Heart right ventricle (tissue), 16 donors: ENCODE measurements around the gene CCDC87. TPM values are rescaled to one million over a fixed set of nuclear protein-coding genes. Genes with fewer than 3 reads are reported as not detected.

Experiments used
- ATAC-seq, 8 donors: fragments of 200-7000 bp; cut with Tn5 transposase; one replicate each; pipeline ENCODE4 v1.9.1; 2020; ENCODE audit warnings: mild to moderate bottlenecking in 8 of 8, moderate library complexity in 8 of 8, moderate number of reproducible peaks in 1 of 8
- DNase-seq, 2 donors: peaks; one replicate each; pipeline ENCODE4 v3.0.0-alpha.2; 2020
- H3K27ac ChIP-seq, 10 donors: fragments of 200-600 bp; sonication (generic) in 2 of 10; one replicate each; pipeline versions ENCODE4 v1.5.0 to v1.8.0; 2020 to 2022; ENCODE audit warnings: mild to moderate bottlenecking in 3 of 10
- H3K27me3 ChIP-seq, 7 donors: fragments of 200-600 bp; one replicate each; pipeline ENCODE4 v1.8.0; 2021 to 2022; ENCODE audit warnings: mild to moderate bottlenecking in 2 of 7
- H3K36me3 ChIP-seq, 9 donors: fragments of 200-600 bp; sonication (generic) in 1 of 9; one replicate each; pipeline versions ENCODE4 v1.5.0 to v1.8.0; 2020 to 2022; ENCODE audit warnings: mild to moderate bottlenecking in 2 of 9
- H3K4me1 ChIP-seq, 9 donors: fragments of 200-600 bp; sonication (generic) in 1 of 9; one replicate each; pipeline versions ENCODE4 v1.5.0 to v1.8.0; 2020 to 2022; ENCODE audit warnings: mild to moderate bottlenecking in 4 of 9
- H3K4me3 ChIP-seq, 10 donors: fragments of 200-600 bp; sonication (generic) in 2 of 10; one replicate each; pipeline versions ENCODE4 v1.5.0 to v1.8.0; 2020 to 2022; ENCODE audit warnings: mild to moderate bottlenecking in 7 of 10, moderate library complexity in 2 of 10
- H3K9me3 ChIP-seq, 11 donors: fragments of 200-600 bp in 10 of 11; sonication (generic) in 2 of 11; one replicate each; pipeline versions ENCODE4 v1.5.0 to v1.8.0; 2013 to 2022; ENCODE audit warnings: mild to moderate bottlenecking in 2 of 11, control low read depth in 1 of 11, moderate library complexity in 1 of 11
- CTCF ChIP-seq, 9 donors: fragments of 200-600 bp; sonication (generic) in 2 of 9; IDR thresholded peaks; one replicate each; pipeline versions ENCODE4 v1.5.0 to v1.8.0; 2021 to 2022; ENCODE audit warnings: antibody characterized with exemption in 9 of 9, mild to moderate bottlenecking in 5 of 9, moderate library complexity in 1 of 9
- WGBS, 2 donors: extraction: QIAGEN DNeasy Blood & Tissue Kit; methylation state at CpG; one replicate each; pipeline ENCODE4 v1.1.7; 2013; ENCODE audit warnings: inconsistent platforms in 1 of 2; 5-methylcytosine and 5-hydroxymethylcytosine counted together
- intact Hi-C, 10 donors: fragments of 100-400 bp; cut with DNase I; formaldehyde crosslinking; loops; one replicate each; pipeline versions ENCODE4 v1.11.1 to v1.14.2; 2022
- polyA plus RNA-seq, 2 donors: library from polyadenylated mRNA; stranded (reverse); fragments of 200-250 nt; gene quantifications; one replicate each; pipeline ENCODE4 v1.2.3, GENCODE V29; 2013
- total RNA-seq, 10 donors: library from RNA; stranded (reverse); fragmentation: NEBNext Ultra II Directional in 3 of 10; extraction: Animal tissue kit (Norgen Biotek cat#: 25700) in 3 of 10; gene quantifications; one replicate each; pipeline versions ENCODE4 v1.2.1 to v1.2.4, GENCODE V29; 2021 to 2023
- donor health status: Arrhythmogenic right ventricular cardiomyopathy.
- donor health status: ischemic (EF 13 %, LVEDD 7.1; RV severe dilation, severe dysfunction).
- donor health status: healthy with polysubstance abuse.
- donor health status: DM: no; HTN: yes; CAD: no.
- donor health status: DM: no; HTN: no; CAD: no.
- donor health status: ischemic (EF 25% LVEDD 6.9; RV normal size, moderate dysfunction).
- donor health status: ischemic (EF 25% LVEDD 5.7; RV mildly dilated, moderate dysfunction).
- donor health status: healthy.
- donor health status: DM: yes; HTN: yes; CAD: no.
- donor health status: Ischemic cardiomyopathy.
- donor health status: ischemic (EF 35%, LVEDD 5.7; RV mildly dilated, moderate dysfunction).
- donor health status: nonischemic (EF 11% LVEDD 7.7; RV severe dilation, severe dysfunction).
- donor health status: DM: yes; HTN: yes; CAD: no.
- donor health status: PGD.
- donor health status: ischemic (EF 29% LVEDD 5.4; RV normal size, mild dysfunction).
- donor health status: nonischemic (EF 23%, LVEDD 6.1; RV moderate dilation, normal function).

The CCDC87 gene
- total and polyA plus RNA-seq, 12 donors = 0.14 to 0.66 (median 0.33) TPM

GRCh38 chr11:66568124-66568916, 24.5 kb downstream of the CCDC87 start, which contains the start of gene CTSF:
CTSF (minus strand) TSS chr11:66568606; CDS start chr11:66568486, 120 bp downstream.
- peak; percentile 89 to 98 (median 96) for ATAC-seq
- Histone ChIP-seq H3K27me3 (peaks cover 0 to 22% (median 0%) of the 10 kb centered on the region in 7 donors), H3K4me3 (peak within 1 kb of the TSS; percentile 41 to 94 (median 70)), H3K36me3 (peaks cover 0 to 24% (median 0%) of the 10 kb centered on the region in 9 donors), H3K27ac (peak within 1 kb of the TSS in 7 of 10 donors; percentile 17 to 61 (median 50)), H3K4me1 (peaks cover 3 to 14% (median 13%) of the 10 kb centered on the region in 9 donors), H3K9me3 (no peaks in the 10 kb centered on the region)
- DNase-seq = peak; percentile 85 to 91
- intact Hi-C loops = loop anchor here in 1 of 10 donors (2.0 kb wide), 1 partner anchor 22 kb away; the partner anchor contains the start of genes ACTN3 and ZDHHC24
- TF ChIP-seq CTCF (IDR thresholded peaks at IDR 0.05) = no peak
- WGBS, 2 donors = 4 to 5% methylated on average over 75 to 77 of the region's 77 CpGs

GRCh38 chr11:66567787-66568123, 25.1 kb downstream of the CCDC87 start:
- H3K4me3 ChIP-seq = peak overlapping the region; percentile 41 to 94 (median 70)
- intact Hi-C loops = loop anchor here in 1 of 10 donors (2.0 kb wide), 1 partner anchor 21 kb away; the partner anchor contains the start of genes ACTN3 and ZDHHC24
- H3K27me3 ChIP-seq = peaks cover 0 to 22% (median 0%) of the 10 kb centered on the region in 7 donors
- H3K27ac ChIP-seq = peak overlapping the region in 4 of 10 donors; percentile 17 to 61 (median 51)
- H3K4me1 ChIP-seq = peaks cover 3 to 14% (median 13%) of the 10 kb centered on the region in 9 donors
- H3K36me3 ChIP-seq = peaks cover 0 to 26% (median 0%) of the 10 kb centered on the region in 9 donors
- WGBS, 2 donors = 50 to 55% methylated on average over 13 to 15 of the region's 15 CpGs
- peak in 2 of 8 donors; percentile 4 to 16 for ATAC-seq
- no peaks in the 10 kb centered on the region for H3K9me3 ChIP-seq
- TF ChIP-seq CTCF (IDR thresholded peaks at IDR 0.05) = no peak
- no peak for DNase-seq

GRCh38 chr11:66566221-66566620, 26.6 kb downstream of the CCDC87 start:
- no peak for ATAC-seq
- TF ChIP-seq CTCF (IDR thresholded peaks at IDR 0.05) = no peak

GRCh38 chr11:66564984-66565383, 27.9 kb downstream of the CCDC87 start:
- no peaks in the 10 kb centered on the region for H3K9me3 ChIP-seq
- WGBS, 2 donors = 85 to 89% methylated on average over 5 of the region's 5 CpGs
- H3K4me1 ChIP-seq = peaks cover 3 to 14% (median 13%) of the 10 kb centered on the region in 9 donors
- no peak for TF ChIP-seq CTCF (IDR thresholded peaks at IDR 0.05)
- H3K27ac ChIP-seq = no peak overlapping the region
- H3K36me3 ChIP-seq = peaks cover 0 to 32% (median 0%) of the 10 kb centered on the region in 9 donors
- intact Hi-C loops = no loop called here
- H3K27me3 ChIP-seq = peaks cover 0 to 22% (median 0%) of the 10 kb centered on the region in 7 donors
- no peak for ATAC-seq
- DNase-seq = no peak
- no peak overlapping the region for H3K4me3 ChIP-seq

More at GRCh38 chr11:66566221-66566620, 26.6 kb downstream of the CCDC87 start:
- Histone ChIP-seq H3K4me1 (peaks cover 3 to 14% (median 13%) of the 10 kb centered on the region in 9 donors), H3K27me3 (peaks cover 0 to 22% (median 0%) of the 10 kb centered on the region in 7 donors), H3K9me3 (no peaks in the 10 kb centered on the region), H3K36me3 (peaks cover 0 to 32% (median 0%) of the 10 kb centered on the region in 9 donors), H3K4me3 (no peak overlapping the region), H3K27ac (no peak overlapping the region)
- no peak for DNase-seq
- intact Hi-C loops = no loop called here
- 93 to 96% methylated on average over 8 of the region's 8 CpGs for WGBS, 2 donors
